ENCODE measurements around the gene BAZ2A. TPM values are rescaled to one million over a fixed set of nuclear protein-coding genes. Genes with fewer than 3 reads are reported as not detected.

The BAZ2A gene
- total RNA-seq, 4 donors from 2014 or later = 32.1 to 73.2 (median 54.6) TPM

DNA sequence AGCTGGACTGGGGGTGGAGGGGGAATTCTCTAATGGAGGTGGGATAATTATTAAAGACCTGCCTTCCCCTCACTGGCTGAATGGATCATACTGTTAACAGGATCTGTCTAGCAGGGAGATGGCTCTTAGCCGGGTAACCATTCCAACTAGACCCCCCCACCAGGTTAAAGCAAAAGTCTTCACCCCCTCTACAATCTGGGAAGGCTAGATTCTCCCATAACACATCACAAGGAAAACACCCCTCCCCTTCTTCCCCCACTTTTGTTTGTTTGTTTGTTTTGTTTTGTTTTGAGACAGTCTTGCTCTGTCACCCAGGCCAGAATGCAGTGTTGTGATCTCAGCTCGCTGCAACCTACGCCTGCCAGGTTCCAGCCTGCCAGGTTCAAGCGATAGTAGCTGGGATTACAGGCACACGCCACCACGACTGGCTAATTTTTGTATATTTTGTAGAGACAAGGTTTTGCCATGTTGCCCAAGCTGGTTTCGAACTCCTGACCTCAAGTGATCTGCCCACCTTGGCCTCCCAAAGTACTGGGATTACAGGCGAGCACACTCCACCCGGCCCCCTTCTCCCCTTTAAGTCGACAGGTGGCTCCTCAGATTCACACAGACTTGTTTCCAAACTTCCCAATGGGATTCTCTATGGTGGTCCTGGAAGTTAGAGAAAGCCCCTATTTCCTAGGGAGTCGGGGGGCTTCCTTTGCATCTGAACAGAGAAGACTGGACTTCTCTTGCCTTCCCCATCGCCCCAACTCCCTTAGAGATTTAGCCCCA is 3.5 kb upstream of the BAZ2A start:
- WGBS, 2 donors (ENCODE audit: low coverage in 1 of 2) = 34 to 48% methylated on average over 7 to 10 of the region's 12 CpGs
- no peaks in the 10 kb centered on the region for H3K9me3 ChIP-seq
- peak overlapping the region; percentile 65 to 83 for H3K4me3 ChIP-seq
- H3K4me1 ChIP-seq = peaks cover 9 to 72% (median 41%) of the 10 kb centered on the region in 3 donors
- no peak for ATAC-seq
- peak overlapping the region in 3 of 4 donors; percentile 91 to 98 (median 96) for H3K27ac ChIP-seq
- H3K36me3 ChIP-seq = peaks cover 0 to 12% of the 10 kb centered on the region in 2 donors
- no peaks in the 10 kb centered on the region for H3K27me3 ChIP-seq
- TF ChIP-seq POLR2A (IDR thresholded peaks at IDR 0.05) = no peak

GRCh38 chr12:56632701-56633467 is 2.8 kb upstream of the BAZ2A start:
- H3K4me3 ChIP-seq = peak overlapping the region; percentile 15 to 65
- TF ChIP-seq POLR2AphosphoS5 (IDR thresholded peaks at IDR 0.05) = no peak
- TF ChIP-seq CTCF (IDR thresholded peaks at IDR 0.05) = no peak
- no peak for TF ChIP-seq EP300 (IDR thresholded peaks at IDR 0.05)
- no peak for TF ChIP-seq POLR2A (IDR thresholded peaks at IDR 0.05)
- peaks cover 9 to 72% (median 45%) of the 10 kb centered on the region in 3 donors for H3K4me1 ChIP-seq
- H3K36me3 ChIP-seq = peaks cover 0 to 4% of the 10 kb centered on the region in 2 donors
- ATAC-seq = no peak
- no peaks in the 10 kb centered on the region for H3K9me3 ChIP-seq
- WGBS, 2 donors (ENCODE audit: low coverage in 1 of 2) = 14 to 29% methylated on average over 2 to 3 of the region's 4 CpGs
- no peaks in the 10 kb centered on the region for H3K27me3 ChIP-seq
- H3K27ac ChIP-seq = peak overlapping the region in 3 of 4 donors; percentile 78 to 96 (median 91)

DNA sequence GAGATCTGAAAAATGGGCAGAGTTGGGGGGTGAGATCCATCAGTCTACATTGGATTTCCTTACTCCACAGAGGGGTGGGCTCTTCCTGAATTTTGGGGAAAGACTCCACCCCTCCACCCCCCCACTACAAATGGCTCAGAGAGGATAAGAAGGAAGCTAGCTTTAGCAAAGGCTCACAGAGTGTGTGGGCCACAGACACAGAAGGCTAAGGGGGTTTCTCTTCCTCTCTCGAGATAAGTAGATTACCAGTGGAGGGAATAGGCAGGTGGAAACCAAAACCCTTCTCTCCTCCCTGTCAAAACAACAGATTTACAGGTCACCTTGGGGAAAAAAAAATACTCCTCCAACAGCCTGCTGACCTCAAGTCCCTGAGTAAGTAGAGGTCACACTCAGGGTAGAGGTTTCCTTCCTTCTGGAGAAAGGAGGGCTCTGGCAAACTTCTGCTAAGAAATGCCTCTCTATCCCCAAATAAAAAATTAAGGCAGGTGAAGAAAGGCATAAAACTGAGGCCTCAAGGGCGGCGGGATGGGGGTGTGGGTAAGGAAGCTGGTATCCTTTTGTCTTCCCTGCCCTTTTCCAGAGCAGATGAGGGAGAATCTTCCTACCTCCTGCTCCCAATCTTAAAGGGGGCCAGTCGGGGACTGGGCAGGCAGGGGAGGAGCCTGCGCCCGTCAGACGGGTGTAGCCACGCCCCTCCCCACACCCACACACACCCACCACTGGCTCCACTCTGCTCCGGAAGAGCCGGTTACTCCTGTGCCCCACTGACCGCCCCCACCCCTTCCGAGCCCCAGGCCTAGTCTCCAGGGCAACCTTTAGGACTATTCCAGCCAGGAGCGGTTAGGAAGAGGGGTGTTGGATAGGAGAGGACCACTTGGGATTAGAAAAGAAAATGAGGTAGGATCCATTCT is 1.9 kb upstream of the BAZ2A start:
- TF ChIP-seq POLR2AphosphoS5 (IDR thresholded peaks at IDR 0.05) = no peak
- no peak for TF ChIP-seq CTCF (IDR thresholded peaks at IDR 0.05)
- TF ChIP-seq POLR2A (IDR thresholded peaks at IDR 0.05) = no peak
- TF ChIP-seq EP300 (IDR thresholded peaks at IDR 0.05) = no peak
- Histone ChIP-seq H3K27me3 (no peaks in the 10 kb centered on the region), H3K36me3 (peaks cover 0 to 5% of the 10 kb centered on the region in 2 donors), H3K4me3 (peak overlapping the region; percentile 15 to 65), H3K4me1 (peaks cover 9 to 72% (median 45%) of the 10 kb centered on the region in 3 donors), H3K9me3 (no peaks in the 10 kb centered on the region), H3K27ac (peak overlapping the region; percentile 24 to 96 (median 84))
- ATAC-seq = peak; percentile 18
- WGBS, 2 donors (ENCODE audit: low coverage in 1 of 2) = 0 to 4% methylated on average over 3 to 8 of the region's 13 CpGs

DNA sequence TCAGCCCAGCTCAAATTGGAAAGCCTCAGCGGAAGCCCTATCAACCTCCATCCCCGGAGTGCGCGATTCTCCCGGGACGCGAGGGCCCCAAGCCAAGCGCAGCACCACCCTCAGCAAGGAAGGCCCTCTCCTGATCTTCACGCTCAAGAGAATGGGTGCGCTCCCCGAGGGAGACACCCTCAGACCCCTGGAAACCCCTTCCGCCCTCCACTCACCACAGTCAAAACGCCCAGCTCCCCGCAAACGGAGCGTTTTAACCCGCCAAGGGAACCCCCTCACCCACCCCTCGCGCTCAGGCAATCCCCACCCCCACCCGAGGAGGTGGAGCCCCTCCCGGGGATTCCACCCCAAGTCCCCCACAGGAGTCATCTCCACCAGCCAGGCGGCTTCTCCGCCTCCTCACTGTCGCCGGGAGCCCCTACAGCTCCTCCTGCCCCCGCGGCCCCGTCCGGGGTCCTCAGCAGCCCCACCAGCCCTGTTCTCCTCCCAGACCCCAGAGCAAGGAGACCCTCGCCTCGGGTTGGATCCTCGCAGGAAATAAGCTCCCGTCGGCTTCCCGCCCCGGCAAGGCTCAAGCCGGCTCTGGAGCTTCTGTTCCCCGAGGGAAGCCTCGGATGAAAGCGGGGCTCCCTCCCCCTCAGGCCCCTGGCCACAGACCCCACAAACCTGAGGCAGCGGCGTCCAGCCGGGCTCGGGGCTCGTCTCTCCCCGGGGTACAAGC is 507 bp downstream of the BAZ2A start:
- H3K9me3 ChIP-seq = no peaks in the 10 kb centered on the region
- peaks cover 0 to 15% of the 10 kb centered on the region in 2 donors for H3K36me3 ChIP-seq
- peak overlapping the region; percentile 77 to 96 (median 91) for H3K27ac ChIP-seq
- peak overlapping the region; percentile 83 to 86 for H3K4me3 ChIP-seq
- H3K27me3 ChIP-seq = no peaks in the 10 kb centered on the region
- no peak for TF ChIP-seq EP300 (IDR thresholded peaks at IDR 0.05)
- TF ChIP-seq CTCF (IDR thresholded peaks at IDR 0.05) = no peak
- no peak for TF ChIP-seq POLR2A (IDR thresholded peaks at IDR 0.05)
- TF ChIP-seq POLR2AphosphoS5 (IDR thresholded peaks at IDR 0.05) = no peak
- H3K4me1 ChIP-seq = peaks cover 9 to 86% (median 58%) of the 10 kb centered on the region in 3 donors
- WGBS, 2 donors (ENCODE audit: low coverage in 1 of 2) = 0% methylated on average over 9 of the region's 46 CpGs; no CpG with 5 or more reads in 1 of the 2 donors
- ATAC-seq = peak; percentile 20
